Left hindlimb (tissue), 1 donor: Measurements from ENCODE around the gene PDE5A.
"Not testable (repeated sequence)": the region's sequence is repeated elsewhere in the genome, so short reads cannot be mapped to it uniquely, and the experiment has no call there.

Experiments used
- DNase-seq: peaks from one replicate; pipeline ENCODE4 v3.0.0-alpha.2; 2018

PDE5A gene

DNA sequence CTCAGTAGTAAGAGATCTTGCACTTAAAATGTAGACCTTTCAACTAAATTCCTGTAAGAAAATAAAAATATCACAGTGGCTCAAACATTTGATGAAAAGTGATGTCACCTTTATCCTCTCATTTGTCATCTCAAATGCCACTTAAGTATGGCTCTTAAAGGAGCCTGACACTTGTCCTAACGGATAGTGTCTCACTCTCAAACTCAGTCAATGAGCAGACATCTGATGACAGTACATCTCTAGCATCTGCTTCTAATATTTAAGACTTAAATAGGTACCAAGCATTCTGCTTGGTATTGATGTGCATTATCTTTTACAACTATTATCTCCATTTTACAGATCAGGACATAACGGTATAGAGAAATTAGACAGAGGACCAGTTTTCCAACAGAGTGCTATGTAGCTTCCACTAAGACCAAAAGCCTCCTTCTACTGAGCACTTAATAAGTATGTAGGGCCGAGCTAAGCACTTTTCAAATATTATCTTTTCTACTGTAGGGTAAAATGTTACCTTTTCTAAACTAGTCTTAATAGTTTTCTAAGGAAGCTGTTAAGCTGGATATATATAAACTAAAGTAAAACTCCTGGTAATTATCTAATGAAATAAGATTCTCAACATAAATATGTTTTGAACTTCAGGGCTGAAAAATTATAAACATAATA is 110.2 kb downstream of the PDE5A start:
- no peak for DNase-seq

- no peak for DNase-seq
Observed at GRCh38 chr4:119517361-119518229, 111.0 kb downstream of the PDE5A start.

GRCh38 chr4:119512398-119512797 is 116.2 kb downstream of the PDE5A start:
- no peak for DNase-seq

DNA sequence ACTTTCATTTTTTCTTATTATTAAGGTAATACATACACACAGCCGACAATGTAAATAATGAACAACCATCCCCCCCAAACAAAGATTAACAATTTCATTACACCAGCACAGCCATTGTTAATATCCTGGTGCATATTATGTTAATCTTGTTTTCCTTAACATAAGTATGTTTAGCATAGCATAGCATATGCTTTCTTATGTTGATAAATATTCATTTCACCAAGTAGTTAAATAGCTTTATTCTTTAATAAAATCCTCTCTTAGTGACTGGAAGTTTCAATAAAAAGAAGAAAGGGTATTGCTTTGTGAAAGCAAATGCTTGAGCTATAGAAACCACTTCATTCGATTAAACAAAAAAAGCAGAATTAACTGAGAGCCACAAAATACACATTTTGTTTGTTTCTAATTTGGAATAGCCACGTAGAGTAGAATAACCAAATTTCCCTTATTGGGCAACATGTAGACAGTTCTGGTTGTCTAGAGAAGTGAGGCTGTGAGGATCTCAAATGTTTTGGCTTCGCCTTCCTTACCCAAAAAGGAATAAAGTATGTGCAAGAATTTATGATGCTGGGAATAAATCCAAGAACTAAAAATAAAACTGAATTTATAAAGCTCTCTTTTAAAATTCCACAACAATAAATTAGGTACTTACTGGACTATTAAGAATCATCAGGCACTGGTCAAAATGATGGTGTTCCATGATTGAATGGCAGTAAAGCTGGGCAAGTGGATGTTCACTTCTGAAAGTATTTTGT is 118.0 kb downstream of the PDE5A start:
- no peak for DNase-seq

DNA sequence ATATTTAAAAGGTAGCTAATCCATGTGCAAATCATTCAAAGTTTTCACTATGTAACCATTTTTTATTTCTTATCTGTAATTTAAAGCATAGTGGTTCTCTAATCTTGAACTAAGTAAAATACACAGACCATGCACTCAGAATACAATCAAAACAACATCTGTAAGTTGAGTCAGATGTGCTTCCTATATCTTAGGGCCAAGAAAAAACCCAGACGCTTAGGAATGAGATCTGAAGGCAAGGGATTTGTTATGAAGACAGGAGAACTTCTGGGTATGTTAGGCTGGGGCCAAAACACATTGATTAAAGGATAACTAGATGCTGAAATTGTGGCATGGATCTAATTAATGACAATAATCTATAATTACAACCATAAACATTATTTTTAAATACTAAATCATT is 120.3 kb downstream of the PDE5A start:
- DNase-seq = no peak

GRCh38 chr4:119506806-119507205 is 121.8 kb downstream of the PDE5A start:
- DNase-seq = no peak

DNA sequence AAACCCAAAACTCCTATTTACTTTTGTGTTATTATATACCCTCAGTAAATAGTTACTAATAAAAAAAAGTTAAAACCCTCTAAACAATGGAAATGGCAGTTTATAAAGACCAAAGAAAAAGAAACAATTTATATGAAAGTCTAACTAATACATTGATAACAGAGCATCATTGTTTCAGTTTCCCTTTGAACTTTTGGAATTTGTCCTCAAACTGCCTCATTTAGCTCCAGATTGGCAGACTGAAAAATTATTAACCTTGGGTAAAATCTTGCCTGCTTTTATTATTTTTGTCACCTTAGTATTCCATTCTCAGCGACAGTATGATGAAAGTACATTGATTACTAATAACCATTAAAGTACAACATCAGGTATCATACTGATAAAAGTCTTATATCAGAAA is 124.0 kb downstream of the PDE5A start:
- no peak for DNase-seq

- DNase-seq = no peak
Observed at GRCh38 chr4:119501740-119502139, 126.9 kb downstream of the PDE5A start.

- no peak for DNase-seq
Observed at GRCh38 chr4:119498527-119498926, 130.1 kb downstream of the PDE5A start.

GRCh38 chr4:119493886-119494285 is 134.7 kb downstream of the PDE5A start:
- DNase-seq = no peak

GRCh38 chr4:119493419-119493818 is 135.2 kb downstream of the PDE5A start:
- DNase-seq = no peak

DNA sequence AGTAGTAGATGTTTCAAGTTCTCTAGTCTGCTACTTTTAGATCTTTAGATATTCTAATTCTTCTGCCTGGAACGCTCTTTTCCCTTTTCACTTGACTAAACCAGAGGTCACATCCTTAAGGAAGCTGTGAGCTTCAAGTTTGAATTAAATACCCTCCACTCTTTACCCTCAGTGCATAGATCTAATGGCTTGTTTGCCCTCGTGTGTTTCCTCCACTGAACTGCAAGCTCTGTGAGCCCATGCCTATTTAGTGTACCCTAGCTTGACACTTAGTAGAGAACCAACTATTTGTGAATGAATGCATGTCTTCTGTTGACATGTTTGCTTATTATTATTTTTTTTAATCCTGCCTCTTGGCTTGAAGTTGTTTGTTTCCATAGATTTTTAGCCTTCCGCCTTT is 138.3 kb downstream of the PDE5A start:
- DNase-seq = no peak

- DNase-seq = no peak
Observed at GRCh38 chr4:119489305-119489704, 139.3 kb downstream of the PDE5A start.

- DNase-seq = no peak
Observed at GRCh38 chr4:119480331-119480730, 148.3 kb downstream of the PDE5A start.

DNA sequence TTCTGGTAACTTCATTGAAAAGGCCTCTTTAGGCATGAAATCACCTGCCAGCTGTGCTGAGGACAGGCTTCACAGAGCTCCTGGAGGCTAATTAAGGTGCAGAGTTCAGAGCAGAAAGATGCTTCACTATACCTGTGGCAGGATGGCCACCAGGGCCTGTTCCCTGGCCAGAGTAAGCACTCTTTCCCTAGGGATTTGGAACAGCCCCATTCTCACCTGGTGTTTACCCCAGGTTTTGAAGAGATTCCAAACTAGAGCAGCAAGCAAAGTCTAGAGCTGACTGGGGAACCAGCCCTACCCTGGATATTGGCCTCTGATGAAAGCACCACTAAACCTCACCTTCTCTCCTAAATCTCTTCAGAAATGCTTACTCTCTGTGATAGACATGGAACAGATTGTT is 148.8 kb downstream of the PDE5A start:
- no peak for DNase-seq

DNA sequence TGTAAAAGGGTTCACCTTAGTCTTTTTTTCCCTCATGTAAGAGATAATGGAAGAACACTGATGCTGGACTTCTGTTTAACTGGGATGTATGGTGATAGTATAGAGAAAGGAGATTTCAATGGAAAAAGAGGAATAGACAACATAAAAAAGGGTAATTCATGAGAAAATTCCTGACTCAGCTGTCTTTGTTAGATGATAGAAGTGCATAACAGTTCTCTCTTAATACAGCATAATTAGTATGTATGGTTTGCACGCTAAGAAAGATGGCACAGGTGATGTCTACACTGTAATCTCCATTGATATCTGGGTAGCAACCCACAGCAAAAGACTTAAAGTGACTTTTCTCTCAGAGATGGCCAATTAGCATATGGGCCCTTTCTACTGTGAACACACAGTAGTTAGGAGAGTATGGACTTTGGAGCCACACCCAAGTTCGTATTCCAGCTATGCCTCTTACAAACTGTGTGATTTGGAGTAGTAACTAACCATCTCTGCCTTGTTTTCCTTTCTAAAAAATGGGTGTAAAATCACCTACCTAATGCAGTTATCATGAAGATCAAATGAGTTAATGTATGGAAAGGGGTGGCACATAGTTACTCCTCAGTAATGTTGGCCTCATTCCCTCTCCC is 149.3 kb downstream of the PDE5A start:
- no peak for DNase-seq

DNA sequence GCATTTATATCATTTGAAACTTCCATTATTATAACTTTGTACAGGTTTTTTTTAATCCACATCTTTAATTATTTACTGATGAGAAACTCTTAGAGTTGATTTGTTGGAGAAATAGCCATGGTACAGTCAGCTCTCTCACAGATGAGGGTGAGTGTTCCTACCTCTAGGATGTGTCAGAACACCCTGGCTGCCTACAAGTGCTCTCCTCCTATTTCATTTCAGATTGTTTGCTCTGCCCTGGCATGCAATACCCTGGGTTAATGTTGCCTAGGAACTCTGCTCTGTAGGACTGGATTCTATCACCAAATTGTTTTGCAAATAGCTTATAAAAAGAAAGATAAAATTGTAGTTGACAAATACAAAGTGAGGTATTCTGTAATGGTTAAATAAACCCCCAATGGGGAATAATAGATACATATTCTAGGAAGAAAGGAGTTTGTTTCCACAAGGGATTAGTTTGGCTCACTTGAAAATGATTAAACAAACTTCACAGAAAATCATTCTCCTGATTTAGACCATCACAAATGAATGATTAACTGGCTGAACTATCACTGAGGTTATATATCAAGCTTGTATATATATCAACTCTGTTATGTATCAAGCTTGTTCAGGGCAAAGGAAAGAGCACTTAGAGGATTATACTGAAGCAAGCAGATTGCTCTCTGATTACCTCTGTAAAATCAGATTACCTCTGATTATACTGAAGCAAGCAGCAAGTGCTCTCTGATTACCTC is 150.0 kb downstream of the PDE5A start:
- no peak for DNase-seq

- no peak for DNase-seq
Observed at GRCh38 chr4:119477412-119478053, 151.1 kb downstream of the PDE5A start.

DNA sequence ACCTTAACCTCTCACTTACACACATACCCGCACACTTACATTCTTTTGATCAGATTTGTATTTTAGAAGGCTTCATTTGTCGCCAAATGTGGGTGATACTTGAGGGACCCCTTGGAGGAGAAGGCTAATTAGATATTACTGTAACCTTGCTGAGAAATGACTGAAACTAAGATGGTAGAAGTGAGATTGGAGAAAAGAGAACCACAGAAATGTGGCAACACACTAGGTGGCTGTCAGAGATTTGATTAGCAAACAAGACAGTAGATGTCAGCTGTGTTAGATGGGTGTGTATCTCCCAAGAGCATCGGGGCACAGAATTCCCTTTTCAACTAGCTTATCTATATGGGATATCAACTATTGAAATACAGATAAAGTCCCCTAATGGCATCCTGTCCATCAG is 157.3 kb downstream of the PDE5A start:
- DNase-seq = no peak

DNA sequence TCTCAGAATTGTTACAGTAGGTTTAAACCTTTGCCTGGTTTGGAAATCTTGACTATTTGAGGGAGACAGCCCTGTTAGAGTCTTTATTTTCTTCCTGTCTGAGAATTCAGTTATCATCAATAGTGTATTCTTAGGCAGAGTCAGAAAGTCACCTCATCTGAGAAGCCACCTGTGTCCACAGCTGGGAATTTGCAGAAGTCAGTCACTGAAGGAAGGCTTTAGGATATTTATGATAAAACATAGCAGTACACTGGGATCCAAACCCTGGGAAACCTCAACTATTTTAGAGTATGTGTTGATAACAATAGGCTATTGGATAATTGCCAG is 157.9 kb downstream of the PDE5A start:
- DNase-seq = not testable (repeated sequence)

GRCh38 chr4:119470021-119470736 is 158.4 kb downstream of the PDE5A start:
- DNase-seq = not testable (repeated sequence)
